A549 (cell line): ENCODE measurements around the gene NUDT7. TPM values are rescaled to one million over a fixed set of nuclear protein-coding genes. Genes with fewer than 3 reads are reported as not detected.

Source experiments
- ATAC-seq, 2 experiments: fragments of 200-7000 bp in 1 of 2; fragments of >200 bp in 1 of 2; cut with Nextera tagmentation in 1 of 2; cut with Tn5 transposase in 1 of 2; 3 replicates each; pipeline versions ENCODE4 v1.8.0 to v1.9.1; 2018 to 2020; ENCODE audit warnings: mild to moderate bottlenecking in 1 of 2, moderate library complexity in 1 of 2
- CTCF ChIA-PET: fragments of 300-600 bp; sonication (Branson Sonifier 250); formaldehyde crosslinking; extraction: SDS; loops from one replicate; lab custom pipeline; 2021; ENCODE audit warnings: antibody characterized with exemption, inconsistent platforms; lab: Yijun Ruan, JAX
- POLR2A ChIA-PET: fragments of 350-600 bp; formaldehyde crosslinking; extraction: SDS; loops from one replicate; lab custom pipeline; 2021; ENCODE audit warnings: antibody characterized with exemption, inconsistent platforms; lab: Yijun Ruan, JAX
- DNase-seq, 2 experiments: peaks; one replicate each; pipeline versions ENCODE4 v3.0.0 to v3.0.0-alpha.2; 2011 to 2016; ENCODE audit warnings: low read depth in 1 of 2, low spot score in 1 of 2
- FAIRE-seq: peaks from 2 replicates; lab custom pipeline; 2011; peaks lifted over from hg19 to GRCh38; lab: Jason Lieb, UNC
- H3K27ac ChIP-seq, 2 experiments: fragments of >200 bp; sonication (Bioruptor Twin); formaldehyde crosslinking; 3 replicates each; pipeline ENCODE4 v1.5.1; 2016 to 2017
- H3K4me1 ChIP-seq: fragments of >200 bp; sonication (Bioruptor Twin); formaldehyde crosslinking; 3 replicates; pipeline ENCODE4 v1.6.1; 2016
- H3K4me2 ChIP-seq: fragments of >200 bp; sonication (Bioruptor Twin); formaldehyde crosslinking; 3 replicates; pipeline ENCODE4 v1.6.1; 2016
- H3K4me3 ChIP-seq: fragments of >200 bp; sonication (Bioruptor Twin); formaldehyde crosslinking; 3 replicates; pipeline ENCODE4 v1.5.1; 2016
- H3K9me3 ChIP-seq: fragments of >200 bp; sonication (Bioruptor Twin); formaldehyde crosslinking; 3 replicates; pipeline ENCODE4 v1.6.1; 2016
- ATOH8 ChIP-seq: fragments of 250-450 bp; sonication (Bioruptor Pico); IDR thresholded peaks from 2 replicates; pipeline ENCODE4 v1.5.0; 2020; ENCODE audit warnings: low read depth, mild to moderate bottlenecking, moderate library complexity
- BCL3 ChIP-seq: fragments of >200 bp; sonication (Bioruptor Twin); formaldehyde crosslinking; IDR thresholded peaks from 3 replicates; pipeline ENCODE4 v1.6.1; 2016
- BHLHE40 ChIP-seq: IDR thresholded peaks from 2 replicates; pipeline ENCODE4 v1.6.1; 2012; ENCODE audit warnings: low read depth, low read length, inconsistent platforms
- CEBPB ChIP-seq, 2 experiments: fragments of >200 bp in 1 of 2; sonication (Bioruptor Twin) in 1 of 2; formaldehyde crosslinking in 1 of 2; IDR thresholded peaks; 2 replicates each; pipeline ENCODE4 v1.6.1; 2012 to 2016
- CHD2 ChIP-seq: fragments of 150-350 bp; IDR thresholded peaks from 2 replicates; pipeline ENCODE4 v1.6.1; 2014; ENCODE audit warnings: low read length; ENCODE audit not compliant: partially characterized antibody
- E2F6 ChIP-seq: IDR thresholded peaks from 2 replicates; pipeline ENCODE4 v1.6.1; 2012; ENCODE audit warnings: low read depth, borderline replicate concordance
- ESRRA ChIP-seq: fragments of 150-350 bp; IDR thresholded peaks from 2 replicates; pipeline ENCODE4 v1.6.1; 2014; ENCODE audit warnings: mild to moderate bottlenecking, low read length, borderline replicate concordance
- FOSB ChIP-seq: fragments of 250-450 bp; sonication (Bioruptor Pico); IDR thresholded peaks from 2 replicates; pipeline ENCODE4 v1.5.0; 2020; ENCODE audit warnings: mild to moderate bottlenecking, moderate library complexity
- HDAC2 ChIP-seq: fragments of 200-600 bp; sonication (generic); IDR thresholded peaks from 2 replicates; pipeline ENCODE4 v1.6.1; 2016
- HES2 ChIP-seq: fragments of >200 bp; sonication (Bioruptor Twin); formaldehyde crosslinking; IDR thresholded peaks from 2 replicates; pipeline ENCODE4 v1.6.1; 2016
- HMGXB4 ChIP-seq: fragments of 250-450 bp; sonication (Bioruptor Pico); IDR thresholded peaks from 2 replicates; pipeline ENCODE4 v1.5.0; 2021; ENCODE audit warnings: mild to moderate bottlenecking, moderate library complexity, borderline replicate concordance
- HOXA7 ChIP-seq: fragments of 250-450 bp; sonication (Bioruptor Pico); IDR thresholded peaks from 2 replicates; pipeline ENCODE4 v1.5.0; 2020; ENCODE audit warnings: mild to moderate bottlenecking, moderate library complexity
- MAFK ChIP-seq: fragments of 450-650 bp; IDR thresholded peaks from 2 replicates; pipeline ENCODE4 v1.6.1; 2014; ENCODE audit not compliant: partially characterized antibody
- MYC ChIP-seq: IDR thresholded peaks from 2 replicates; pipeline ENCODE4 v1.6.1; 2012; ENCODE audit warnings: mild to moderate bottlenecking, inconsistent platforms, low read length, improper control_type of control experiment, borderline replicate concordance
- NFE2L2 ChIP-seq: fragments of 150-350 bp; conservative IDR thresholded peaks from 2 replicates; pipeline ENCODE4 v1.6.1; 2014; ENCODE audit warnings: low read length
- NPAS2 ChIP-seq: fragments of 250-450 bp; sonication (Bioruptor Pico); IDR thresholded peaks from 2 replicates; pipeline ENCODE4 v1.8.0; 2022; ENCODE audit warnings: mild to moderate bottlenecking, moderate library complexity, borderline replicate concordance
- NR3C1 ChIP-seq: fragments of >200 bp; sonication (Bioruptor Twin); formaldehyde crosslinking; IDR thresholded peaks from 3 replicates; pipeline ENCODE4 v1.6.1; 2017
- PBX3 ChIP-seq: IDR thresholded peaks from 2 replicates; pipeline ENCODE4 v1.6.1; 2012
- PHF8 ChIP-seq: fragments of 200-600 bp; sonication (generic); IDR thresholded peaks from 2 replicates; pipeline ENCODE4 v1.6.1; 2016; ENCODE audit warnings: low read depth, mild to moderate bottlenecking, antibody characterized with exemption, moderate library complexity, borderline replicate concordance
- POLR2AphosphoS2 ChIP-seq: conservative IDR thresholded peaks from 2 replicates; pipeline ENCODE4 v1.6.1; 2012; ENCODE audit warnings: low read length, improper control_type of control experiment, inconsistent platforms
- RAD21 ChIP-seq, 2 experiments: fragments of >200 bp in 1 of 2; sonication (Bioruptor Twin) in 1 of 2; formaldehyde crosslinking in 1 of 2; IDR thresholded peaks in 1 of 2; conservative IDR thresholded peaks in 1 of 2; 2 replicates in 1 of 2; 3 replicates in 1 of 2; pipeline ENCODE4 v1.6.1; 2012 to 2018; ENCODE audit warnings: inconsistent platforms in 1 of 2
- RARB ChIP-seq: fragments of 250-450 bp; sonication (Bioruptor Pico); IDR thresholded peaks from 2 replicates; pipeline ENCODE4 v1.8.0; 2021; ENCODE audit warnings: mild to moderate bottlenecking, moderate library complexity
- REST ChIP-seq: fragments of 200-600 bp; sonication (generic); IDR thresholded peaks from 2 replicates; pipeline ENCODE4 v1.6.1; 2016; ENCODE audit warnings: antibody characterized with exemption, mild to moderate bottlenecking, moderate library complexity
- RNF2 ChIP-seq: fragments of 200-600 bp; sonication (generic); IDR thresholded peaks from 2 replicates; pipeline ENCODE4 v1.6.1; 2016; ENCODE audit warnings: low read depth, mild to moderate bottlenecking, antibody characterized with exemption, moderate library complexity, borderline replicate concordance
- TFCP2L1 ChIP-seq: fragments of 250-450 bp; sonication (Bioruptor Pico); IDR thresholded peaks from 2 replicates; pipeline ENCODE4 v1.5.0; 2021; ENCODE audit warnings: mild to moderate bottlenecking
- TP53 ChIP-seq: fragments of 250-450 bp; sonication (Bioruptor Pico); IDR thresholded peaks from 2 replicates; pipeline ENCODE4 v1.5.0; 2021; ENCODE audit warnings: mild to moderate bottlenecking, moderate library complexity
- ZFP36 ChIP-seq: fragments of 450-650 bp; IDR thresholded peaks from 2 replicates; pipeline ENCODE4 v1.6.1; 2014; ENCODE audit warnings: borderline replicate concordance; ENCODE audit not compliant: partially characterized antibody
- WGBS: methylation state at CpG from one replicate; pipeline ENCODE4 v1.1.6; 2017; ENCODE audit errors: missing lambda C conversion rate; 5-methylcytosine and 5-hydroxymethylcytosine counted together
- polyA plus RNA-seq, 4 experiments: library from polyadenylated mRNA; depleted of rRNA in 3 of 4; stranded (reverse); fragments of >200 nt; fragmentation: RNase III in 1 of 4; extraction: RNeasy Plus Mini Kit Qiagen cat#74134 plus additional on column Dnase treatment in 1 of 4; gene quantifications; 2 replicates in 3 of 4; 3 replicates in 1 of 4; pipeline ENCODE4 v1.2.3, GENCODE V29; 2011 to 2017

Gene NUDT7
- polyA plus RNA-seq, 2 of the 4 experiments (the other 2 are of a cell fraction) = 6.9 to 19.8 TPM

- H3K9me3 ChIP-seq = no peaks in the 10 kb centered on the region
- whole genome bisulfite sequencing = 35% methylated on average over 5 of the region's 5 CpGs
- ChIA-PET CTCF (no interaction called here), POLR2A (no interaction called here)
- TF ChIP-seq MYC = no peak
- TF ChIP-seq NR3C1 = no peak
- no peak for TF ChIP-seq PHF8
- TF ChIP-seq ESRRA = no peak
- TF ChIP-seq BHLHE40 = no peak
- TF ChIP-seq RARB (CRISPR knock-in tag) = no peak
- TF ChIP-seq RAD21 (conservative IDR thresholded peaks at IDR 0.05 in 1 of 2, IDR thresholded peaks at IDR 0.05 in 1 of 2) = no peak
- no peak for TF ChIP-seq TFCP2L1 (CRISPR knock-in tag)
- TF ChIP-seq BCL3 = no peak
- no peak for TF ChIP-seq POLR2AphosphoS2
- no peak for TF ChIP-seq MAFK
- no peak for TF ChIP-seq FOSB
- TF ChIP-seq HMGXB4 (CRISPR knock-in tag) = no peak
- no peak for TF ChIP-seq PBX3
- no peak overlapping the region for H3K4me2 ChIP-seq
- H3K4me3 ChIP-seq = no peak overlapping the region
- no peak for DNase-seq
- peaks cover 10% of the 10 kb centered on the region; the same call in 2 of the 3 replicates for H3K4me1 ChIP-seq
- ATAC-seq = no peak
- FAIRE-seq = no peak
- H3K27ac ChIP-seq = no peak overlapping the region
These were observed 7.2 kb upstream of the NUDT7 start for GRCh38 chr16:77715145-77715544.

GRCh38 chr16:77721752-77722308 lies 484 bp upstream of the NUDT7 start:
- peak overlapping the region; percentile 24; the same call in 2 of the 3 replicates for H3K4me3 ChIP-seq
- peaks cover 10% of the 10 kb centered on the region; the same call in 2 of the 3 replicates for H3K4me1 ChIP-seq
- ChIA-PET CTCF (interaction anchor here (0.6 to 1.0 kb wide), 2 partner anchors 46 to 1290 kb away, joined by 3 to 5 read pairs; no protein-coding TSS in a partner anchor), POLR2A (interaction anchor here (0.7 kb wide), 1 partner anchor 1651 kb away, joined by 5 read pairs; no protein-coding TSS in a partner anchor)
- H3K27ac ChIP-seq = peak overlapping the region; percentile 32 to 64; a peak in 4 of 6 replicates
- DNase-seq (no peak), ATAC-seq (peak in 1 of 2 experiments; percentile 7; a peak in 3 of 6 replicates), FAIRE-seq (no peak)
- peak overlapping the region; percentile 72 for H3K4me2 ChIP-seq
- H3K9me3 ChIP-seq = no peaks in the 10 kb centered on the region
- 49% methylated on average over 12 of the region's 12 CpGs for WGBS
- no peak for TF ChIP-seq CEBPB (IDR thresholded peaks at IDR 0.05)
- no peak for TF ChIP-seq RNF2
- TF ChIP-seq E2F6 = no peak
- TF ChIP-seq REST = no peak
- no peak for TF ChIP-seq RAD21 (conservative IDR thresholded peaks at IDR 0.05 in 1 of 2, IDR thresholded peaks at IDR 0.05 in 1 of 2)
- TF ChIP-seq HOXA7 (CRISPR knock-in tag) = no peak
- no peak for TF ChIP-seq ESRRA
- no peak for TF ChIP-seq CHD2
- no peak for TF ChIP-seq HES2
- TF ChIP-seq TFCP2L1 (CRISPR knock-in tag) = no peak
- TF ChIP-seq HDAC2 = no peak
- no peak for TF ChIP-seq ATOH8 (CRISPR knock-in tag)
- no peak for TF ChIP-seq NFE2L2
- no peak for TF ChIP-seq ZFP36
- TF ChIP-seq TP53 = no peak
- no peak for TF ChIP-seq BHLHE40
- TF ChIP-seq NPAS2 (CRISPR knock-in tag) = no peak
